KMS-11 (cell line): ENCODE data around the gene UBAP2.
"Not testable (repeated sequence)": the region's sequence is repeated elsewhere in the genome, so short reads cannot be mapped to it uniquely, and the experiment has no call there.

ENCODE experiments used
- H2AFZ ChIP-seq: fragments of 200-600 bp; sonication (generic); 2 replicates; pipeline ENCODE4 v1.6.1; 2016; ENCODE audit warnings: antibody characterized with exemption, mixed run types, low read depth
- H3K27ac ChIP-seq: fragments of 200-600 bp; sonication (generic); 2 replicates; pipeline ENCODE4 v1.6.1; 2016; ENCODE audit warnings: mild to moderate bottlenecking, mixed run types
- H3K27me3 ChIP-seq: fragments of 200-600 bp; sonication (generic); 2 replicates; pipeline ENCODE4 v1.6.1; 2017; ENCODE audit warnings: mild to moderate bottlenecking, low read depth, mixed run types, moderate library complexity; ENCODE audit not compliant: insufficient read depth
- H3K36me3 ChIP-seq: fragments of 200-600 bp; sonication (generic); 2 replicates; pipeline ENCODE4 v1.6.1; 2017; ENCODE audit warnings: mild to moderate bottlenecking, mixed run types; ENCODE audit not compliant: insufficient read depth
- H3K4me1 ChIP-seq: fragments of 200-600 bp; sonication (generic); 2 replicates; pipeline ENCODE4 v1.6.1; 2016; ENCODE audit warnings: mild to moderate bottlenecking, low read depth, mixed run types; ENCODE audit not compliant: poor library complexity, severe bottlenecking
- H3K4me2 ChIP-seq: fragments of 200-600 bp; sonication (generic); 2 replicates; pipeline ENCODE4 v1.7.0; 2016; ENCODE audit warnings: mild to moderate bottlenecking, mixed run types
- H3K4me3 ChIP-seq: fragments of 200-600 bp; sonication (generic); IDR thresholded peaks from 2 replicates; pipeline ENCODE4 v1.6.1; 2017; ENCODE audit warnings: low read depth, low read length, mixed read lengths; ENCODE audit not compliant: insufficient read depth
- H3K79me2 ChIP-seq: fragments of 200-600 bp; sonication (generic); 2 replicates; pipeline ENCODE4 v1.6.1; 2016; ENCODE audit warnings: low read depth, mixed run types; ENCODE audit not compliant: insufficient read depth
- H3K9ac ChIP-seq: fragments of 200-600 bp; sonication (generic); 2 replicates; pipeline ENCODE4 v1.6.1; 2016; ENCODE audit warnings: mild to moderate bottlenecking, mixed run types
- H4K20me1 ChIP-seq: fragments of 200-600 bp; sonication (generic); 2 replicates; pipeline ENCODE4 v1.6.1; 2016; ENCODE audit warnings: mild to moderate bottlenecking, mixed run types; ENCODE audit not compliant: insufficient read depth
- CTCF ChIP-seq: fragments of 200-600 bp; sonication (generic); conservative IDR thresholded peaks from 2 replicates; pipeline ENCODE4 v1.6.1; 2017; ENCODE audit warnings: low read depth, mild to moderate bottlenecking, antibody characterized with exemption, low read length, moderate library complexity, mixed read lengths

The UBAP2 gene

GRCh38 chr9:33972698-33973097, 76.0 kb downstream of the UBAP2 start:
- Histone ChIP-seq H3K4me2 (no peak overlapping the region), H2AFZ (no peak overlapping the region), H3K27ac (no peak overlapping the region), H3K4me3 (no peak overlapping the region), H3K27me3 (no peaks in the 10 kb centered on the region), H4K20me1 (no peaks in the 10 kb centered on the region), H3K9ac (no peak overlapping the region), H3K36me3 (peaks cover 4% of the 10 kb centered on the region; the same call in 1 of the 2 replicates), H3K4me1 (no peaks in the 10 kb centered on the region), H3K79me2 (no peaks in the 10 kb centered on the region)
- TF ChIP-seq CTCF, result no peak

- Histone ChIP-seq H3K4me2 (no peak overlapping the region), H3K27me3 (no peaks in the 10 kb centered on the region), H3K4me1 (peaks cover 6% of the 10 kb centered on the region), H3K79me2 (no peaks in the 10 kb centered on the region), H4K20me1 (no peaks in the 10 kb centered on the region), H2AFZ (no peak overlapping the region), H3K27ac (no peak overlapping the region), H3K4me3 (no peak overlapping the region), H3K36me3 (no peaks in the 10 kb centered on the region; the same call in 1 of the 2 replicates), H3K9ac (no peak overlapping the region)
- TF ChIP-seq CTCF, result no peak
Measured at GRCh38 chr9:33964086-33964768, 84.5 kb downstream of the UBAP2 start.

GRCh38 chr9:33962468-33962867, 86.2 kb downstream of the UBAP2 start:
- H3K4me1 ChIP-seq, H3K27ac ChIP-seq, H2AFZ ChIP-seq, H3K27me3 ChIP-seq, H3K79me2 ChIP-seq, H3K4me2 ChIP-seq, H4K20me1 ChIP-seq, H3K9ac ChIP-seq, H3K36me3 ChIP-seq, H3K4me3 ChIP-seq: not testable (repeated sequence)

- Histone ChIP-seq H3K79me2 (no peaks in the 10 kb centered on the region), H3K4me1 (peaks cover 6% of the 10 kb centered on the region), H2AFZ (no peak overlapping the region), H3K4me2 (no peak overlapping the region), H3K36me3 (no peaks in the 10 kb centered on the region; the same call in 1 of the 2 replicates), H3K4me3 (no peak overlapping the region), H3K9ac (no peak overlapping the region), H3K27me3 (no peaks in the 10 kb centered on the region), H3K27ac (no peak overlapping the region), H4K20me1 (no peaks in the 10 kb centered on the region)
- TF ChIP-seq CTCF, result no peak
Measured at GRCh38 chr9:33959725-33960124, 89.0 kb downstream of the UBAP2 start.

- no peak overlapping the region for H3K4me3 ChIP-seq
- no peak overlapping the region for H3K9ac ChIP-seq
- H3K36me3 ChIP-seq, result peaks cover 4% of the 10 kb centered on the region; the same call in 1 of the 2 replicates
- H2AFZ ChIP-seq, result no peak overlapping the region
- no peak overlapping the region for H3K27ac ChIP-seq
- TF ChIP-seq CTCF, result no peak
- H3K27me3 ChIP-seq, result no peaks in the 10 kb centered on the region
- H3K4me1 ChIP-seq, result no peaks in the 10 kb centered on the region
- H3K79me2 ChIP-seq, result no peaks in the 10 kb centered on the region
- H4K20me1 ChIP-seq, result no peaks in the 10 kb centered on the region
- H3K4me2 ChIP-seq, result no peak overlapping the region
Measured at GRCh38 chr9:33956544-33956943, 92.1 kb downstream of the UBAP2 start.
